ENCODE results near the gene HAUS3.

The HAUS3 gene

DNA sequence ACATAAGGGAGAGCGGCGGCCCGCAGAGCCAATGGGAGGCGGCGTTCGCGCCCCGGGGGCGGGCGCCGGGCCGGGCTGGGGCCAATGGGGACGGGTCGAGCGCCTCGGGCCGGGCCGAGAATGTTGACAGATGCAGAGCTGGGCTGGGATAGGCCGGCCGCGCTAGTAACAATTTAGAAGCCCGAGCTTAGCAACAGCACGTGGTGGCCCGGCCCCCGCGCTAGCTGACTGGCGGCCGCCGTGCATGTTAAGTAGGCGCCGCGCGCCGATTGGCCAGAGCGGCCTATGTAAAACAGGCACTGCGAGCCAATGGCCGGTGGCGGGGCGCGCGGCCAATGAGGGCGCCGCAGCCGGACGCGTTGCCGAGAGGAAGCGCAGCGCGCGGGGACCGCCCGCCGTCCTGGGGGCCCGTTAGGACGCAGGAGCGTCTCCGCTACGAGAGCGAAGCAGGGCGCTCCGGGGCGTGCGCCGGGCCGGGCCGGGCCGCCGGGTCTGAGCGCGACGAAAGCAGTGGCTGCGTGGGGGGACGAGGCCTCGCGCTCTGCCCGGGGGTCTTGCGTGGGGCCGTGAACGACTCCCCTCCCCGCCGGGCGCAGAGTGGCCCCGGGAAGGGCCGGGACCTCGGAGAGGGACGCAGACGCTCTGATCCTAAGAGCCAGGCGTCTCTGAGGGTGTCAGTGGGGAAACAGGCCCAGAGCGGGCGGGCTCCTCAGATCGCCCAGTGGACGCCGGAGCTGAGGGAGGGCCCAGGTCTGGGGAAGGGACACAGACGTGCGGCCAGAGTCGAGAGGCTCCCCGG lies 20.4 kb upstream of the HAUS3 start (continued):
- TF ChIP-seq, protein P1, sequence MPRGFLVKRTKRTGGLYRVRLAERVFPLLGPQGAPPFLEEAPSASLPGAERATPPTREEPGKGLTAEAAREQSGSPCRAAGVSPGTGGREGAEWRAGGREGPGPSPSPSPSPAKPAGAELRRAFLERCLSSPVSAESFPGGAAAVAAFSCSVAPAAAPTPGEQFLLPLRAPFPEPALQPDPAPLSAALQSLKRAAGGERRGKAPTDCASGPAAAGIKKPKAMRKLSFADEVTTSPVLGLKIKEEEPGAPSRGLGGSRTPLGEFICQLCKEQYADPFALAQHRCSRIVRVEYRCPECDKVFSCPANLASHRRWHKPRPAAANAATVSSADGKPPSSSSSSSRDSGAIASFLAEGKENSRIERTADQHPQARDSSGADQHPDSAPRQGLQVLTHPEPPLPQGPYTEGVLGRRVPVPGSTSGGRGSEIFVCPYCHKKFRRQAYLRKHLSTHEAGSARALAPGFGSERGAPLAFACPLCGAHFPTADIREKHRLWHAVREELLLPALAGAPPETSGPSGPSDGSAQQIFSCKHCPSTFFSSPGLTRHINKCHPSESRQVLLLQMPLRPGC (tag by site-specific recombination; IDR thresholded peaks at IDR 0.05): no peak
- TF ChIP-seq ZNF175 (tag by site-specific recombination; IDR thresholded peaks at IDR 0.05): no peak
- 0 out of 2 replicates have a peak, but pooled peaks have one; percentile 20 for TF ChIP-seq KLF16 (tag by site-specific recombination; IDR thresholded peaks at IDR 0.05)
- no peak for TF ChIP-seq ZBTB1 (tag by site-specific recombination; IDR thresholded peaks at IDR 0.05)
- TF ChIP-seq, protein P2, sequence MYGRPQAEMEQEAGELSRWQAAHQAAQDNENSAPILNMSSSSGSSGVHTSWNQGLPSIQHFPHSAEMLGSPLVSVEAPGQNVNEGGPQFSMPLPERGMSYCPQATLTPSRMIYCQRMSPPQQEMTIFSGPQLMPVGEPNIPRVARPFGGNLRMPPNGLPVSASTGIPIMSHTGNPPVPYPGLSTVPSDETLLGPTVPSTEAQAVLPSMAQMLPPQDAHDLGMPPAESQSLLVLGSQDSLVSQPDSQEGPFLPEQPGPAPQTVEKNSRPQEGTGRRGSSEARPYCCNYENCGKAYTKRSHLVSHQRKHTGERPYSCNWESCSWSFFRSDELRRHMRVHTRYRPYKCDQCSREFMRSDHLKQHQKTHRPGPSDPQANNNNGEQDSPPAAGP (tag by site-specific recombination; IDR thresholded peaks at IDR 0.05): peak; percentile 43; the same call in 1 of the 2 replicates
- TF ChIP-seq, protein P3, sequence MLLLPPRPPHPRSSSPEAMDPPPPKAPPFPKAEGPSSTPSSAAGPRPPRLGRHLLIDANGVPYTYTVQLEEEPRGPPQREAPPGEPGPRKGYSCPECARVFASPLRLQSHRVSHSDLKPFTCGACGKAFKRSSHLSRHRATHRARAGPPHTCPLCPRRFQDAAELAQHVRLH (tag by site-specific recombination; IDR thresholded peaks at IDR 0.05): no peak
- TF ChIP-seq, protein P4, sequence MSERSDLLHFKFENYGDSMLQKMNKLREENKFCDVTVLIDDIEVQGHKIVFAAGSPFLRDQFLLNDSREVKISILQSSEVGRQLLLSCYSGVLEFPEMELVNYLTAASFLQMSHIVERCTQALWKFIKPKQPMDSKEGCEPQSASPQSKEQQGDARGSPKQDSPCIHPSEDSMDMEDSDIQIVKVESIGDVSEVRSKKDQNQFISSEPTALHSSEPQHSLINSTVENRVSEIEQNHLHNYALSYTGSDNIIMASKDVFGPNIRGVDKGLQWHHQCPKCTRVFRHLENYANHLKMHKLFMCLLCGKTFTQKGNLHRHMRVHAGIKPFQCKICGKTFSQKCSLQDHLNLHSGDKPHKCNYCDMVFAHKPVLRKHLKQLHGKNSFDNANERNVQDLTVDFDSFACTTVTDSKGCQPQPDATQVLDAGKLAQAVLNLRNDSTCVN (tag by site-specific recombination; optimal IDR thresholded peaks at IDR 0.05): peak; percentile 84
- TF ChIP-seq, protein P5, sequence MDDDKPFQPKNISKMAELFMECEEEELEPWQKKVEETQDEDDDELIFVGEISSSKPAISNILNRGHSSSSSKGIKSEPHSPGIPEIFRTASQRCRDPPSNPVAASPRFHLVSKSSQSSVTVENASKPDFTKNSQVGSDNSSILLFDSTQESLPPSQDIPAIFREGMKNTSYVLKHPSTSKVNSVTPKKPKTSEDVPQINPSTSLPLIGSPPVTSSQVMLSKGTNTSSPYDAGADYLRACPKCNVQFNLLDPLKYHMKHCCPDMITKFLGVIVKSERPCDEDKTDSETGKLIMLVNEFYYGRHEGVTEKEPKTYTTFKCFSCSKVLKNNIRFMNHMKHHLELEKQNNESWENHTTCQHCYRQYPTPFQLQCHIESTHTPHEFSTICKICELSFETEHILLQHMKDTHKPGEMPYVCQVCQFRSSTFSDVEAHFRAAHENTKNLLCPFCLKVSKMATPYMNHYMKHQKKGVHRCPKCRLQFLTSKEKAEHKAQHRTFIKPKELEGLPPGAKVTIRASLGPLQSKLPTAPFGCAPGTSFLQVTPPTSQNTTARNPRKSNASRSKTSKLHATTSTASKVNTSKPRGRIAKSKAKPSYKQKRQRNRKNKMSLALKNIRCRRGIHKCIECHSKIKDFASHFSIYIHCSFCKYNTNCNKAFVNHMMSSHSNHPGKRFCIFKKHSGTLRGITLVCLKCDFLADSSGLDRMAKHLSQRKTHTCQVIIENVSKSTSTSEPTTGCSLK (tag by site-specific recombination; IDR thresholded peaks at IDR 0.05): no peak
- no peak for TF ChIP-seq ZNF157 (tag by site-specific recombination; IDR thresholded peaks at IDR 0.05)
- TF ChIP-seq REPIN1 (tag by site-specific recombination; IDR thresholded peaks at IDR 0.05; ENCODE audit: low read depth): no peak
- TF ChIP-seq ZNF571 (tag by site-specific recombination; IDR thresholded peaks at IDR 0.05): no peak
- TF ChIP-seq GLI2 (tag by site-specific recombination; IDR thresholded peaks at IDR 0.05; ENCODE audit: borderline replicate concordance, low read depth): no peak
- TF ChIP-seq ZNF560 (tag by site-specific recombination; IDR thresholded peaks at IDR 0.05; ENCODE audit: borderline replicate concordance): no peak
- no peak for TF ChIP-seq SCRT2 (tag by site-specific recombination; IDR thresholded peaks at IDR 0.05)
- TF ChIP-seq, protein P6, sequence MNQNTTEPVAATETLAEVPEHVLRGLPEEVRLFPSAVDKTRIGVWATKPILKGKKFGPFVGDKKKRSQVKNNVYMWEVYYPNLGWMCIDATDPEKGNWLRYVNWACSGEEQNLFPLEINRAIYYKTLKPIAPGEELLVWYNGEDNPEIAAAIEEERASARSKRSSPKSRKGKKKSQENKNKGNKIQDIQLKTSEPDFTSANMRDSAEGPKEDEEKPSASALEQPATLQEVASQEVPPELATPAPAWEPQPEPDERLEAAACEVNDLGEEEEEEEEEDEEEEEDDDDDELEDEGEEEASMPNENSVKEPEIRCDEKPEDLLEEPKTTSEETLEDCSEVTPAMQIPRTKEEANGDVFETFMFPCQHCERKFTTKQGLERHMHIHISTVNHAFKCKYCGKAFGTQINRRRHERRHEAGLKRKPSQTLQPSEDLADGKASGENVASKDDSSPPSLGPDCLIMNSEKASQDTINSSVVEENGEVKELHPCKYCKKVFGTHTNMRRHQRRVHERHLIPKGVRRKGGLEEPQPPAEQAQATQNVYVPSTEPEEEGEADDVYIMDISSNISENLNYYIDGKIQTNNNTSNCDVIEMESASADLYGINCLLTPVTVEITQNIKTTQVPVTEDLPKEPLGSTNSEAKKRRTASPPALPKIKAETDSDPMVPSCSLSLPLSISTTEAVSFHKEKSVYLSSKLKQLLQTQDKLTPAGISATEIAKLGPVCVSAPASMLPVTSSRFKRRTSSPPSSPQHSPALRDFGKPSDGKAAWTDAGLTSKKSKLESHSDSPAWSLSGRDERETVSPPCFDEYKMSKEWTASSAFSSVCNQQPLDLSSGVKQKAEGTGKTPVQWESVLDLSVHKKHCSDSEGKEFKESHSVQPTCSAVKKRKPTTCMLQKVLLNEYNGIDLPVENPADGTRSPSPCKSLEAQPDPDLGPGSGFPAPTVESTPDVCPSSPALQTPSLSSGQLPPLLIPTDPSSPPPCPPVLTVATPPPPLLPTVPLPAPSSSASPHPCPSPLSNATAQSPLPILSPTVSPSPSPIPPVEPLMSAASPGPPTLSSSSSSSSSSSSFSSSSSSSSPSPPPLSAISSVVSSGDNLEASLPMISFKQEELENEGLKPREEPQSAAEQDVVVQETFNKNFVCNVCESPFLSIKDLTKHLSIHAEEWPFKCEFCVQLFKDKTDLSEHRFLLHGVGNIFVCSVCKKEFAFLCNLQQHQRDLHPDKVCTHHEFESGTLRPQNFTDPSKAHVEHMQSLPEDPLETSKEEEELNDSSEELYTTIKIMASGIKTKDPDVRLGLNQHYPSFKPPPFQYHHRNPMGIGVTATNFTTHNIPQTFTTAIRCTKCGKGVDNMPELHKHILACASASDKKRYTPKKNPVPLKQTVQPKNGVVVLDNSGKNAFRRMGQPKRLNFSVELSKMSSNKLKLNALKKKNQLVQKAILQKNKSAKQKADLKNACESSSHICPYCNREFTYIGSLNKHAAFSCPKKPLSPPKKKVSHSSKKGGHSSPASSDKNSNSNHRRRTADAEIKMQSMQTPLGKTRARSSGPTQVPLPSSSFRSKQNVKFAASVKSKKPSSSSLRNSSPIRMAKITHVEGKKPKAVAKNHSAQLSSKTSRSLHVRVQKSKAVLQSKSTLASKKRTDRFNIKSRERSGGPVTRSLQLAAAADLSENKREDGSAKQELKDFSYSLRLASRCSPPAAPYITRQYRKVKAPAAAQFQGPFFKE (tag by site-specific recombination; IDR thresholded peaks at IDR 0.05; ENCODE audit: borderline replicate concordance): no peak
- TF ChIP-seq, protein P7, sequence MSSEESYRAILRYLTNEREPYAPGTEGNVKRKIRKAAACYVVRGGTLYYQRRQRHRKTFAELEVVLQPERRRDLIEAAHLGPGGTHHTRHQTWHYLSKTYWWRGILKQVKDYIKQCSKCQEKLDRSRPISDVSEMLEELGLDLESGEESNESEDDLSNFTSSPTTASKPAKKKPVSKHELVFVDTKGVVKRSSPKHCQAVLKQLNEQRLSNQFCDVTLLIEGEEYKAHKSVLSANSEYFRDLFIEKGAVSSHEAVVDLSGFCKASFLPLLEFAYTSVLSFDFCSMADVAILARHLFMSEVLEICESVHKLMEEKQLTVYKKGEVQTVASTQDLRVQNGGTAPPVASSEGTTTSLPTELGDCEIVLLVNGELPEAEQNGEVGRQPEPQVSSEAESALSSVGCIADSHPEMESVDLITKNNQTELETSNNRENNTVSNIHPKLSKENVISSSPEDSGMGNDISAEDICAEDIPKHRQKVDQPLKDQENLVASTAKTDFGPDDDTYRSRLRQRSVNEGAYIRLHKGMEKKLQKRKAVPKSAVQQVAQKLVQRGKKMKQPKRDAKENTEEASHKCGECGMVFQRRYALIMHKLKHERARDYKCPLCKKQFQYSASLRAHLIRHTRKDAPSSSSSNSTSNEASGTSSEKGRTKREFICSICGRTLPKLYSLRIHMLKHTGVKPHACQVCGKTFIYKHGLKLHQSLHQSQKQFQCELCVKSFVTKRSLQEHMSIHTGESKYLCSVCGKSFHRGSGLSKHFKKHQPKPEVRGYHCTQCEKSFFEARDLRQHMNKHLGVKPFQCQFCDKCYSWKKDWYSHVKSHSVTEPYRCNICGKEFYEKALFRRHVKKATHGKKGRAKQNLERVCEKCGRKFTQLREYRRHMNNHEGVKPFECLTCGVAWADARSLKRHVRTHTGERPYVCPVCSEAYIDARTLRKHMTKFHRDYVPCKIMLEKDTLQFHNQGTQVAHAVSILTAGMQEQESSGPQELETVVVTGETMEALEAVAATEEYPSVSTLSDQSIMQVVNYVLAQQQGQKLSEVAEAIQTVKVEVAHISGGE (tag by site-specific recombination; conservative IDR thresholded peaks at IDR 0.05; ENCODE audit: low read depth): no peak; the same call in 1 of the 2 replicates
- TF ChIP-seq, protein P8, sequence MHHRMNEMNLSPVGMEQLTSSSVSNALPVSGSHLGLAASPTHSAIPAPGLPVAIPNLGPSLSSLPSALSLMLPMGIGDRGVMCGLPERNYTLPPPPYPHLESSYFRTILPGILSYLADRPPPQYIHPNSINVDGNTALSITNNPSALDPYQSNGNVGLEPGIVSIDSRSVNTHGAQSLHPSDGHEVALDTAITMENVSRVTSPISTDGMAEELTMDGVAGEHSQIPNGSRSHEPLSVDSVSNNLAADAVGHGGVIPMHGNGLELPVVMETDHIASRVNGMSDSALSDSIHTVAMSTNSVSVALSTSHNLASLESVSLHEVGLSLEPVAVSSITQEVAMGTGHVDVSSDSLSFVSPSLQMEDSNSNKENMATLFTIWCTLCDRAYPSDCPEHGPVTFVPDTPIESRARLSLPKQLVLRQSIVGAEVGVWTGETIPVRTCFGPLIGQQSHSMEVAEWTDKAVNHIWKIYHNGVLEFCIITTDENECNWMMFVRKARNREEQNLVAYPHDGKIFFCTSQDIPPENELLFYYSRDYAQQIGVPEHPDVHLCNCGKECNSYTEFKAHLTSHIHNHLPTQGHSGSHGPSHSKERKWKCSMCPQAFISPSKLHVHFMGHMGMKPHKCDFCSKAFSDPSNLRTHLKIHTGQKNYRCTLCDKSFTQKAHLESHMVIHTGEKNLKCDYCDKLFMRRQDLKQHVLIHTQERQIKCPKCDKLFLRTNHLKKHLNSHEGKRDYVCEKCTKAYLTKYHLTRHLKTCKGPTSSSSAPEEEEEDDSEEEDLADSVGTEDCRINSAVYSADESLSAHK (tag by site-specific recombination; IDR thresholded peaks at IDR 0.05): no peak
- no peak for TF ChIP-seq ZNF239 (tag by site-specific recombination; IDR thresholded peaks at IDR 0.05)
- no peak for TF ChIP-seq ZNF701 (tag by site-specific recombination; IDR thresholded peaks at IDR 0.05)

Data from HEK293 (cell line).